Measurements from ENCODE around the gene NTRK3. TPM values are rescaled to one million over a fixed set of nuclear protein-coding genes. Genes with fewer than 3 reads are reported as not detected.

Gene NTRK3
- total and polyA plus RNA-seq, 2 donors (not counting 3 experiments of a cell fraction or from before 2014, with no cell fraction given): not detected

DNA sequence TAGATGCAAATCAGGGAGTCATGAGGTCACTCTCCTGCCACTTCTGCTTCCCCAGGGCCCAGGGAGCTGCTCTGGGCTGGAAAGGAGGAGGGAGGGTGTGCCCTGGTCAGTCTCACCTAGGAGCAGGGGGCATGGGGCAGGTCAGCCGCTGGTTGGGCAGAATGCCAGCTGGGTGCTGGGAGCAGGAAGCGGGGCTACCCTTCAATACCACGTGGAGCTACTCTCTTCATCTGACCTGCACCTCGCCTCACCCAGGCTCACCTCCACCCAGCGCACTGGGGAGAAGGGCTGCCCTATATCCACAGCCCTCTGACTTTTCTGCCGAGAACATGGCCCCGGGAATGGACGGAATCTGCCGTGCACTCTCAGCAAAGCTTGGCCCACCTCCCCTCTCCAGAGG, 15.1 kb downstream of the NTRK3 start:
- no peak overlapping the region for H3K4me2 ChIP-seq (ENCODE audit: insufficient read depth, low read length)
- H3K4me1 ChIP-seq (ENCODE audit: control insufficient read depth, extremely low read depth, insufficient read depth, low read length): no peaks in the 10 kb centered on the region
- dilution Hi-C loops (cut with MboI; ENCODE audit: extremely low pct_ligation_motif_present, low sequenced_read_pairs) (no loop called here), intact Hi-C loops (cut with micrococcal nuclease) (loop anchor here (10.0 kb wide), 1 partner anchor 627 kb away; no protein-coding TSS in a partner anchor)
- no peaks in the 10 kb centered on the region for H3K9me3 ChIP-seq (replicated peaks; ENCODE audit: control insufficient read depth, insufficient read depth, low read length)
- no peaks in the 10 kb centered on the region for H4K20me1 ChIP-seq (replicated peaks; ENCODE audit: control insufficient read depth, extremely low read depth, insufficient read depth, low read length)
- no peak overlapping the region for H3K9ac ChIP-seq (replicated peaks; ENCODE audit: extremely low read depth, insufficient read depth, low read length)
- H2AFZ ChIP-seq (ENCODE audit: low read depth, low read length): no peak overlapping the region
- CTCF ChIA-PET: no interaction called here
- no peaks in the 10 kb centered on the region for H3K9me1 ChIP-seq (replicated peaks; ENCODE audit: control insufficient read depth, extremely low read depth, insufficient read depth, low read length)
- DNase-seq (ENCODE audit: low read depth, low spot score) (no peak), FAIRE-seq (no peak)
- BruUV-seq (replicated peaks): no TSS peak
- no peak overlapping the region for H3K27ac ChIP-seq (ENCODE audit: insufficient read depth, low read depth, low read length)
- H3K4me3 ChIP-seq (replicated peaks in 1 of 3; ENCODE audit: insufficient read depth in 1 of 3, low read depth in 1 of 3, low read length in 3 of 3): no peak overlapping the region
- no peaks in the 10 kb centered on the region for H3K36me3 ChIP-seq (ENCODE audit: control insufficient read depth in 2 of 2, extremely low read depth in 1 of 2, insufficient read depth in 2 of 2, low read length in 2 of 2)
- no peaks in the 10 kb centered on the region for H3K27me3 ChIP-seq (ENCODE audit: control insufficient read depth in 2 of 2, insufficient read depth in 2 of 2, low read length in 2 of 2)
- no peak for TF ChIP-seq MYC (IDR thresholded peaks at IDR 0.05; ENCODE audit: low read depth, low read length)
- TF ChIP-seq, protein P1, sequence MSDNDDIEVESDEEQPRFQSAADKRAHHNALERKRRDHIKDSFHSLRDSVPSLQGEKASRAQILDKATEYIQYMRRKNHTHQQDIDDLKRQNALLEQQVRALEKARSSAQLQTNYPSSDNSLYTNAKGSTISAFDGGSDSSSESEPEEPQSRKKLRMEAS (IDR thresholded peaks at IDR 0.05; ENCODE audit: insufficient read depth, insufficient read length): no peak
- TF ChIP-seq EZH2 (IDR thresholded peaks at IDR 0.05; ENCODE audit: borderline replicate concordance, low read depth, low read length, severe bottlenecking): no peak
- no peak for TF ChIP-seq POLR2AphosphoS5 (IDR thresholded peaks at IDR 0.05; ENCODE audit: insufficient read depth, low read depth, low read length)
- no peak for TF ChIP-seq JUN (IDR thresholded peaks at IDR 0.05; ENCODE audit: borderline replicate concordance, insufficient read depth, insufficient read length, low read depth)
- TF ChIP-seq, protein P2, sequence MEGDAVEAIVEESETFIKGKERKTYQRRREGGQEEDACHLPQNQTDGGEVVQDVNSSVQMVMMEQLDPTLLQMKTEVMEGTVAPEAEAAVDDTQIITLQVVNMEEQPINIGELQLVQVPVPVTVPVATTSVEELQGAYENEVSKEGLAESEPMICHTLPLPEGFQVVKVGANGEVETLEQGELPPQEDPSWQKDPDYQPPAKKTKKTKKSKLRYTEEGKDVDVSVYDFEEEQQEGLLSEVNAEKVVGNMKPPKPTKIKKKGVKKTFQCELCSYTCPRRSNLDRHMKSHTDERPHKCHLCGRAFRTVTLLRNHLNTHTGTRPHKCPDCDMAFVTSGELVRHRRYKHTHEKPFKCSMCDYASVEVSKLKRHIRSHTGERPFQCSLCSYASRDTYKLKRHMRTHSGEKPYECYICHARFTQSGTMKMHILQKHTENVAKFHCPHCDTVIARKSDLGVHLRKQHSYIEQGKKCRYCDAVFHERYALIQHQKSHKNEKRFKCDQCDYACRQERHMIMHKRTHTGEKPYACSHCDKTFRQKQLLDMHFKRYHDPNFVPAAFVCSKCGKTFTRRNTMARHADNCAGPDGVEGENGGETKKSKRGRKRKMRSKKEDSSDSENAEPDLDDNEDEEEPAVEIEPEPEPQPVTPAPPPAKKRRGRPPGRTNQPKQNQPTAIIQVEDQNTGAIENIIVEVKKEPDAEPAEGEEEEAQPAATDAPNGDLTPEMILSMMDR (IDR thresholded peaks at IDR 0.05; ENCODE audit: extremely low read depth in 1 of 2, insufficient read depth in 1 of 2, low read depth in 1 of 2, low read length in 2 of 2): no peak
- TF ChIP-seq POLR2A (IDR thresholded peaks at IDR 0.05; ENCODE audit: low read depth, low read length): no peak
- TF ChIP-seq GATA2 (IDR thresholded peaks at IDR 0.05; ENCODE audit: insufficient read depth, insufficient read length, low read depth, low read length): no peak
- TF ChIP-seq FOS (IDR thresholded peaks at IDR 0.05; ENCODE audit: borderline replicate concordance, insufficient read depth, low read length): no peak
- POLR2A ChIA-PET: no interaction called here
- H3K79me2 ChIP-seq (ENCODE audit: control insufficient read depth, insufficient read depth, low read length): no peaks in the 10 kb centered on the region

Data from endothelial cell of umbilical vein (primary cell).